ENCODE data around the gene GRID1. TPM values are rescaled to one million over a fixed set of nuclear protein-coding genes. Genes with fewer than 3 reads are reported as not detected.

The GRID1 gene
- total RNA-seq, 4 donors from 2014 or later, result 0.40 to 1.9 (median 1.00) TPM

DNA sequence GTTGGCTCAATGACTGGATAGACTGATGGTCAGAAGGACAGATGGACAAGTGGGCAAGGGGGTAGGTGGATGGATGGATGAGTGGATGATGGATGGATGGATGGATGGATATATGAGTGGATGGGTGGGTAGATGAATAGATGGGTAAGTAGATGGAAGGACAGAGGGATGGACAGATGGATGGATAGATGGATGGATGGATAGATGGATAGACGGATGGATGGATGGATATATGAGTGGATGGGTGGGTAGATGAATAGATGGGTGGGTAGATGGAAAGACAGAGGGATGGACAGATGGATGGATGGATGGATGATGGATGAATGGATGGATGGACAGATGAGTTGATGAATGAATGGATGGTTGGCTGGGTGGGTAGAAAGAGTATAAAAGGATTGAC lies 119.5 kb downstream of the GRID1 start:
- intact Hi-C loops (cut with DNase I; ENCODE audit: low total_unique reads) (no loop called here), in situ Hi-C loops (cut with MboI; ENCODE audit: low pct_ligation_motif_present in 1 of 4, low pct_unique_long_range_greater_than_20kb in 1 of 4, low sequenced_read_pairs in 3 of 4) (no loop called here)
- H3K4me3 ChIP-seq, result no peak overlapping the region
- H3K27ac ChIP-seq, result no peak overlapping the region
- H3K27me3 ChIP-seq, result no peaks in the 10 kb centered on the region
- TF ChIP-seq EP300 (IDR thresholded peaks at IDR 0.05; ENCODE audit: low read depth), result no peak
- no peak for TF ChIP-seq POLR2AphosphoS5 (IDR thresholded peaks at IDR 0.05)
- no peak for TF ChIP-seq POLR2A (IDR thresholded peaks at IDR 0.05)
- TF ChIP-seq, protein P1, sequence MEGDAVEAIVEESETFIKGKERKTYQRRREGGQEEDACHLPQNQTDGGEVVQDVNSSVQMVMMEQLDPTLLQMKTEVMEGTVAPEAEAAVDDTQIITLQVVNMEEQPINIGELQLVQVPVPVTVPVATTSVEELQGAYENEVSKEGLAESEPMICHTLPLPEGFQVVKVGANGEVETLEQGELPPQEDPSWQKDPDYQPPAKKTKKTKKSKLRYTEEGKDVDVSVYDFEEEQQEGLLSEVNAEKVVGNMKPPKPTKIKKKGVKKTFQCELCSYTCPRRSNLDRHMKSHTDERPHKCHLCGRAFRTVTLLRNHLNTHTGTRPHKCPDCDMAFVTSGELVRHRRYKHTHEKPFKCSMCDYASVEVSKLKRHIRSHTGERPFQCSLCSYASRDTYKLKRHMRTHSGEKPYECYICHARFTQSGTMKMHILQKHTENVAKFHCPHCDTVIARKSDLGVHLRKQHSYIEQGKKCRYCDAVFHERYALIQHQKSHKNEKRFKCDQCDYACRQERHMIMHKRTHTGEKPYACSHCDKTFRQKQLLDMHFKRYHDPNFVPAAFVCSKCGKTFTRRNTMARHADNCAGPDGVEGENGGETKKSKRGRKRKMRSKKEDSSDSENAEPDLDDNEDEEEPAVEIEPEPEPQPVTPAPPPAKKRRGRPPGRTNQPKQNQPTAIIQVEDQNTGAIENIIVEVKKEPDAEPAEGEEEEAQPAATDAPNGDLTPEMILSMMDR (IDR thresholded peaks at IDR 0.05), result no peak
- no peaks in the 10 kb centered on the region for H3K36me3 ChIP-seq
- no peaks in the 10 kb centered on the region for H3K4me1 ChIP-seq
- H3K9me3 ChIP-seq, result no peaks in the 10 kb centered on the region
- DNase-seq, result no peak
- 25 to 76% methylated on average over 1 of the region's 1 CpG for WGBS, 2 donors (ENCODE audit: low coverage in 1 of 2)

DNA sequence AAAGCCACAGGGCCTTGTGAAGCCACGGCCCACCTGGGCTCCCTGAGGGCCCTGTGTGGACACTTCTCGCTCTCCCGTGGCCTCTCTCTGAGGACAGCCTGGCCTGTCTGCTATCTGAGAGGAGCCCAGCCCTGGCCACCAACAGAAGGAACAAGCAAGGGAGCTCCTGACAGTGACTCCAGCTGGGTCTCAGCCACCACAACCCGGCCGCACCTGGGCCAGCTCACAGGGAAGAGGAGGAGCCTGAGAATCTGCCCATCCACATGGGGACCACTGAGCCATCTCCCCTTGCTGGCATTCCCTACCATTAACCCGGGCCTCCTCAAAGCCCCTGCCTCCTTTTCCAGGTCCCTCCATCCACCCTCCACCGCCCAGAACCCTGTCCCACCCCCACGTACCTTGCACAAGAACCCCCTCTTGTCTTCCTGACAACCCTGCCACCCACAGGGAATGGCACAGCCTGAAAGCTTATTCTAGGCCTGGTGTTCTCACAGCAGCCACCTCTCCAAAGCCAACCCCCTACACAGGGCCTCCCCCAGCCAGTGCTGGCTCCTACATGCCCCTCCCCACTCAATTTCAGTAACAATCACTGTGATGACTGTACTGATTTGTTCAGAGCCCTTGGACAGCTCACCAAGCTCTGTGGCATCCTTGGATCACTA lies 120.2 kb downstream of the GRID1 start:
- TF ChIP-seq POLR2AphosphoS5 (IDR thresholded peaks at IDR 0.05) (no peak), POLR2A (IDR thresholded peaks at IDR 0.05) (no peak), EP300 (IDR thresholded peaks at IDR 0.05; ENCODE audit: low read depth) (no peak)
- TF ChIP-seq, protein P1 (IDR thresholded peaks at IDR 0.05), result no peak
- intact Hi-C loops (cut with DNase I; ENCODE audit: low total_unique reads), result no loop called here
- no peaks in the 10 kb centered on the region for H3K9me3 ChIP-seq
- DNase-seq, result no peak
- H3K27ac ChIP-seq, result no peak overlapping the region
- H3K36me3 ChIP-seq, result no peaks in the 10 kb centered on the region
- H3K4me1 ChIP-seq, result no peaks in the 10 kb centered on the region
- H3K27me3 ChIP-seq, result no peaks in the 10 kb centered on the region
- no peak overlapping the region for H3K4me3 ChIP-seq
- WGBS, 2 donors (ENCODE audit: low coverage in 1 of 2), result 50 to 86% methylated on average over 3 to 5 of the region's 8 CpGs
- in situ Hi-C loops (cut with MboI; ENCODE audit: low pct_ligation_motif_present in 1 of 4, low pct_unique_long_range_greater_than_20kb in 1 of 4, low sequenced_read_pairs in 3 of 4), result no loop called here

DNA sequence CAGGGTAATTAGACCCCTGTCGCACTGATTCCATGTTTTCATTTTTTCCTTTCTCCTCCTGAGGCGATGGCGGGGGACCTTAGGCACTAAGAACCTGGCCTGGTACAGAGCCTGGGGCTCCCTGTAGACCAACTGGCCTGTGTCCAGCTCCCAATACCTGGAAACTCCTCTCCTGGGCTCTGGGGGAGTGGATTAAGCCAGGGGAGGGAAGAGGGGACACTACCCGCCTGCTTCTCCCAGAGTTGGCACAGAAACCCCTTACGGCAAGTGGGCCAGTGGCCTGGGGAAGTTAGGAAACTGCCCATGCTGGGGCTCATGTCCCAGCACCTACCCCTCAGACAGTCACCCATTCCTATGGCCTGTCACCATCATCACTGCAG lies 121.6 kb downstream of the GRID1 start:
- no peaks in the 10 kb centered on the region for H3K4me1 ChIP-seq
- WGBS, 2 donors (ENCODE audit: low coverage in 1 of 2), result 92% methylated on average over 5 of the region's 5 CpGs; no CpG with 5 or more reads in 1 of the 2 donors
- no peaks in the 10 kb centered on the region for H3K9me3 ChIP-seq
- no peak for DNase-seq
- H3K27me3 ChIP-seq, result no peaks in the 10 kb centered on the region
- no peak overlapping the region for H3K27ac ChIP-seq
- H3K36me3 ChIP-seq, result no peaks in the 10 kb centered on the region
- no peak overlapping the region for H3K4me3 ChIP-seq
- in situ Hi-C loops (cut with MboI; ENCODE audit: low pct_ligation_motif_present in 1 of 4, low pct_unique_long_range_greater_than_20kb in 1 of 4, low sequenced_read_pairs in 3 of 4), result no loop called here
- intact Hi-C loops (cut with DNase I; ENCODE audit: low total_unique reads), result no loop called here
- TF ChIP-seq POLR2A (IDR thresholded peaks at IDR 0.05), result no peak
- TF ChIP-seq POLR2AphosphoS5 (IDR thresholded peaks at IDR 0.05), result no peak
- TF ChIP-seq EP300 (IDR thresholded peaks at IDR 0.05; ENCODE audit: low read depth), result no peak
- TF ChIP-seq, protein P1 (IDR thresholded peaks at IDR 0.05), result no peak

DNA sequence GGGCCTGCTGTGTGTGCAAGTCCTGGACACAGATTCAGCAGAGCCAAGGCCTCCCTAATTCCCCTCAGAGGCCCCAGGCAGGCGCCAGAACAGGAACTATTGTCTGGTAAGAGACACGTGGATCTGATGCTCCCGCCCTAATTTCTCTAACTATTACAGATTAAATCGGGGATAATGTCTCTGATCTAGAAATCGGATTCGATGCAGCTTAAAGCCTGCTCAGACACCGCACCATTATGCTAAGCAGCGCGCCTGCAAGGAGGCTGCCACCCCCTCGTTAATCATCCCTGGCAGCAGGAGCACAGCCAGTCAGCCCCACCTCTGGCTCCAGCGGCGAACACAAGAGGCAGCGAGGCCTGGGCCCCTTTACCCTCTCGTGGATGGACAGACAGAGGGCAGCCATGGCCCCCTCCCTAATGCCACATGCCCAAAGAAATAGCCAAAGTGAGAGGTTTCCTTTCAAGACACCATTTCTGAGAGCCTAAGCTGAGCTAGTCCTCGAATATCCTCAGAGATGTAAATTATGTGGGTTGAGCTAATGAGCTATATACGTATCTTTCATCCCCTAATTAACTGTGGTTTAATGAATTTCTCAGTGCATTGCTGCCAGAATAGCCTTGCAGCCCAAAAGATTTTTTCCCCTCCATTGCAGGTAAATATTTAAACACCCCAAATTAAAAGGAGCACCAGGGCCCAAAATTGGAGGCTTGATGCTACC lies 122.1 kb downstream of the GRID1 start:
- no peak for DNase-seq
- 61 to 62% methylated on average over 2 to 16 of the region's 16 CpGs for WGBS, 2 donors (ENCODE audit: low coverage in 1 of 2)
- intact Hi-C loops (cut with DNase I; ENCODE audit: low total_unique reads) (no loop called here), in situ Hi-C loops (cut with MboI; ENCODE audit: low pct_ligation_motif_present in 1 of 4, low pct_unique_long_range_greater_than_20kb in 1 of 4, low sequenced_read_pairs in 3 of 4) (no loop called here)
- TF ChIP-seq POLR2AphosphoS5 (IDR thresholded peaks at IDR 0.05) (no peak), POLR2A (IDR thresholded peaks at IDR 0.05) (no peak), EP300 (IDR thresholded peaks at IDR 0.05; ENCODE audit: low read depth) (no peak)
- no peak overlapping the region for H3K4me3 ChIP-seq
- H3K4me1 ChIP-seq, result no peaks in the 10 kb centered on the region
- H3K27me3 ChIP-seq, result no peaks in the 10 kb centered on the region
- no peaks in the 10 kb centered on the region for H3K9me3 ChIP-seq
- H3K36me3 ChIP-seq, result no peaks in the 10 kb centered on the region
- no peak overlapping the region for H3K27ac ChIP-seq
